GM12801 (cell line): ENCODE measurements around the gene AOAH.

Source experiments
- CTCF ChIP-seq: IDR thresholded peaks from one replicate; pipeline ENCODE4 v1.5.1; 2011; ENCODE audit warnings: control low read depth; ENCODE audit not compliant: insufficient read length; ENCODE audit errors: extremely low read depth

AOAH gene

GRCh38 chr7:36474283-36475010, 249.8 kb downstream of the AOAH start:
- no peak for TF ChIP-seq CTCF

- no peak for TF ChIP-seq CTCF
Observed at GRCh38 chr7:36473454-36474282, 250.6 kb downstream of the AOAH start.

- TF ChIP-seq CTCF, result no peak
Observed at GRCh38 chr7:36472141-36472729, 252.1 kb downstream of the AOAH start.

- TF ChIP-seq CTCF, result no peak
Observed at GRCh38 chr7:36469236-36469635, 255.1 kb downstream of the AOAH start.

- no peak for TF ChIP-seq CTCF
Observed at GRCh38 chr7:36468370-36469101, 255.8 kb downstream of the AOAH start.

GRCh38 chr7:36464271-36464670, 260.0 kb downstream of the AOAH start:
- no peak for TF ChIP-seq CTCF
